ENCODE results near the gene VPS13D. TPM values are rescaled to one million over a fixed set of nuclear protein-coding genes. Genes with fewer than 3 reads are reported as not detected.

The VPS13D gene
- total and polyA plus RNA-seq, 2 of the 4 experiments (the other 2 are of a cell fraction), result 9.0 to 16.3 TPM

GRCh38 chr1:12502336-12503109, 272.7 kb downstream of the VPS13D start (continued):
- no peak for TF ChIP-seq FOS (IDR thresholded peaks at IDR 0.05; ENCODE audit: low read depth, low read length)

GRCh38 chr1:12503709-12504108, 273.9 kb downstream of the VPS13D start:
- Histone ChIP-seq H2AK9ac (replicated peaks; ENCODE audit: low read depth, low read length, poor library complexity) (no peak overlapping the region), H4K8ac (ENCODE audit: low read depth in 2 of 2, low read length in 2 of 2) (no peak overlapping the region), H3K36me3 (ENCODE audit: control insufficient read depth, insufficient read depth, low read length) (peaks cover 14% of the 10 kb centered on the region; the same call in 1 of the 2 replicates), H2BK120ac (ENCODE audit: low read depth, low read length) (no peak overlapping the region), H2AFZ (replicated peaks; ENCODE audit: low read length, poor library complexity) (no peak overlapping the region), H3K4me1 (ENCODE audit: control insufficient read depth, insufficient read depth, low read length) (peaks cover 4% of the 10 kb centered on the region), H3K4ac (ENCODE audit: low read depth, low read length) (no peak overlapping the region), H3K56ac (ENCODE audit: extremely low read depth, insufficient read depth, low read length) (no peak overlapping the region), H3K4me2 (ENCODE audit: low read depth, low read length) (no peak overlapping the region), H3K9ac (ENCODE audit: low read depth, low read length) (no peak overlapping the region), H3K79me1 (ENCODE audit: low read depth in 1 of 2, low read length in 2 of 2) (no peaks in the 10 kb centered on the region), H4K5ac (ENCODE audit: low read depth, low read length) (no peak overlapping the region), H3K9me1 (ENCODE audit: insufficient read depth, low read length) (no peaks in the 10 kb centered on the region), H3K18ac (ENCODE audit: low read depth, low read length) (no peak overlapping the region), H2BK15ac (ENCODE audit: low read depth, low read length) (no peak overlapping the region), H4K20me1 (ENCODE audit: insufficient read depth, low read length) (no peaks in the 10 kb centered on the region), H3K23ac (ENCODE audit: low read depth, low read length) (no peak overlapping the region), H4K91ac (ENCODE audit: insufficient read depth, low read depth, low read length) (no peak overlapping the region), H3K27me3 (ENCODE audit: control insufficient read depth, insufficient read depth, low read length) (no peaks in the 10 kb centered on the region), H3K4me3 (ENCODE audit: insufficient read depth, low read depth, low read length) (no peak overlapping the region), H3K9me3 (ENCODE audit: control insufficient read depth, insufficient read depth, low read length) (no peaks in the 10 kb centered on the region), H3K27ac (ENCODE audit: insufficient read depth, low read length) (no peak overlapping the region), H2BK20ac (ENCODE audit: low read depth, low read length) (no peak overlapping the region), H2AK5ac (ENCODE audit: low read depth, low read length) (no peak overlapping the region), H3K14ac (replicated peaks; ENCODE audit: low read depth, low read length) (no peak overlapping the region), H2BK5ac (ENCODE audit: low read depth, low read length, poor library complexity, severe bottlenecking) (no peak overlapping the region)
- CTCF ChIA-PET, result no interaction called here
- dilution Hi-C loops (cut with HindIII; ENCODE audit: low sequenced_read_pairs, unreplicated experiment), result no loop called here
- no peak for ATAC-seq (ENCODE audit: low read depth)
- in situ Hi-C loops (cut with MboI; ENCODE audit: low sequenced_read_pairs), result no loop called here
- 80% methylated on average over 1 of the region's 8 CpGs; no CpG with 5 or more reads in 1 of the 2 experiments for WGBS, 2 experiments (ENCODE audit: extremely low coverage in 2 of 2, insufficient read length in 1 of 2)
- DNase-seq, result no peak
- intact Hi-C loops (cut with micrococcal nuclease), result no loop called here
- POLR2A ChIA-PET (ENCODE audit: unreplicated experiment), result no interaction called here
- no peak for TF ChIP-seq SMC3 (IDR thresholded peaks at IDR 0.05; ENCODE audit: low read depth, low read length)
- TF ChIP-seq CEBPB (IDR thresholded peaks at IDR 0.05; ENCODE audit: low read depth, low read length), result no peak
- BruUV-seq (replicated peaks), result no TSS peak
